Measurements from ENCODE around the gene ANKDD1B. TPM values are rescaled to one million over a fixed set of nuclear protein-coding genes. Genes with fewer than 3 reads are reported as not detected.

The ANKDD1B gene
- total and polyA plus RNA-seq, 2 of the 13 experiments (the other 11 are each of a cell fraction or from before 2014, with no cell fraction given): 0.12 to 0.27 TPM

DNA sequence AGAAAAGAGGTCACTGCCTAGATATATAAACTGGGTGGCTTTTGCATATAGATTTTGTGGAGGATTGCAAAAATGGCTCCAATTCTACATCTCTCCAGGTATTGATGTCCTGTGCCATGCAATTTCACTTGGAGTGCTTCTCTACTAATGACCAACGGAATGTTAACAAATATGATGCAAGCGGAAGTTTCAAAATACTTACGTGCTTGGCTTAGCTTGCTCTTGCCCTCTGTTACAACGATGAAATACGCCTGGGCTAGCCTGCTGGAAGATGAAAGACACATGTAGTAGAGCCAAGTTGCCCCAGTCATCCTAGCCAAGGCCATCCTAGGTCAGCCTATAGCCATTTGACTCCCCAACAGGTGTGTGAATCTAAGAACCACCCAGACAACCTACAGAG lies 109.6 kb downstream of the ANKDD1B start (continued):
- TF ChIP-seq ZNF292 (CRISPR knock-in tag; IDR thresholded peaks at IDR 0.05; ENCODE audit: borderline replicate concordance, low read depth) (peak; percentile 25; the same call in 1 of the 2 replicates), HNRNPH1 (optimal IDR thresholded peaks at IDR 0.05; ENCODE audit: low read depth, low read length) (no peak), KDM1A (CRISPR knock-in tag; IDR thresholded peaks at IDR 0.05) (peak; percentile 67; the same call in 1 of the 2 replicates), ZNF367 (CRISPR knock-in tag; IDR thresholded peaks at IDR 0.05; ENCODE audit: borderline replicate concordance) (no peak), ZFP1 (CRISPR knock-in tag; IDR thresholded peaks at IDR 0.05) (0 out of 2 replicates have a peak, but pooled peaks have one; percentile 35), RCOR2 (CRISPR knock-in tag; IDR thresholded peaks at IDR 0.05) (peak; percentile 60; the same call in 1 of the 2 replicates), HCFC1 (IDR thresholded peaks at IDR 0.05; ENCODE audit: low read depth, low read length) (no peak), SAP130 (CRISPR knock-in tag; IDR thresholded peaks at IDR 0.05; ENCODE audit: low read depth) (peak; percentile 80), SYNCRIP (IDR thresholded peaks at IDR 0.05; ENCODE audit: insufficient read depth, low read depth, low read length) (no peak), CEBPB (IDR thresholded peaks at IDR 0.05; ENCODE audit: borderline replicate concordance, low read depth, low read length) (peak; percentile 95), ARNT2 (CRISPR knock-in tag; IDR thresholded peaks at IDR 0.05; ENCODE audit: low read depth) (no peak), PAF1 (CRISPR knock-in tag; IDR thresholded peaks at IDR 0.05) (no peak), NFYB (CRISPR knock-in tag; IDR thresholded peaks at IDR 0.05) (no peak)
- TF ChIP-seq, protein P1, sequence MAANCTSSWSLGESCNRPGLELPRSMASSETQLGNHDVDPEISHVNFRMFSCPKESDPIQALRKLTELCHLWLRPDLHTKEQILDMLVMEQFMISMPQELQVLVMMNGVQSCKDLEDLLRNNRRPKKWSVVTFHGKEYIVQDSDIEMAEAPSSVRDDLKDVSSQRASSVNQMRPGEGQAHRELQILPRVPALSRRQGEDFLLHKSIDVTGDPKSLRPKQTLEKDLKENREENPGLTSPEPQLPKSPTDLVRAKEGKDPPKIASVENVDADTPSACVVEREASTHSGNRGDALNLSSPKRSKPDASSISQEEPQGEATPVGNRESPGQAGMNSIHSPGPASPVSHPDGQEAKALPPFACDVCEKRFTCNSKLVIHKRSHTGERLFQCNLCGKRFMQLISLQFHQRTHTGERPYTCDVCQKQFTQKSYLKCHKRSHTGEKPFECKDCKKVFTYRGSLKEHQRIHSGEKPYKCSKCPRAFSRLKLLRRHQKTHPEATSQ (CRISPR knock-in tag; IDR thresholded peaks at IDR 0.05; ENCODE audit: borderline replicate concordance): no peak
- TF ChIP-seq, protein P2, sequence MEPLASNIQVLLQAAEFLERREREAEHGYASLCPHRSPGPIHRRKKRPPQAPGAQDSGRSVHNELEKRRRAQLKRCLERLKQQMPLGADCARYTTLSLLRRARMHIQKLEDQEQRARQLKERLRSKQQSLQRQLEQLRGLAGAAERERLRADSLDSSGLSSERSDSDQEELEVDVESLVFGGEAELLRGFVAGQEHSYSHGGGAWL (CRISPR knock-in tag; IDR thresholded peaks at IDR 0.05): no peak
- TF ChIP-seq, protein P3, sequence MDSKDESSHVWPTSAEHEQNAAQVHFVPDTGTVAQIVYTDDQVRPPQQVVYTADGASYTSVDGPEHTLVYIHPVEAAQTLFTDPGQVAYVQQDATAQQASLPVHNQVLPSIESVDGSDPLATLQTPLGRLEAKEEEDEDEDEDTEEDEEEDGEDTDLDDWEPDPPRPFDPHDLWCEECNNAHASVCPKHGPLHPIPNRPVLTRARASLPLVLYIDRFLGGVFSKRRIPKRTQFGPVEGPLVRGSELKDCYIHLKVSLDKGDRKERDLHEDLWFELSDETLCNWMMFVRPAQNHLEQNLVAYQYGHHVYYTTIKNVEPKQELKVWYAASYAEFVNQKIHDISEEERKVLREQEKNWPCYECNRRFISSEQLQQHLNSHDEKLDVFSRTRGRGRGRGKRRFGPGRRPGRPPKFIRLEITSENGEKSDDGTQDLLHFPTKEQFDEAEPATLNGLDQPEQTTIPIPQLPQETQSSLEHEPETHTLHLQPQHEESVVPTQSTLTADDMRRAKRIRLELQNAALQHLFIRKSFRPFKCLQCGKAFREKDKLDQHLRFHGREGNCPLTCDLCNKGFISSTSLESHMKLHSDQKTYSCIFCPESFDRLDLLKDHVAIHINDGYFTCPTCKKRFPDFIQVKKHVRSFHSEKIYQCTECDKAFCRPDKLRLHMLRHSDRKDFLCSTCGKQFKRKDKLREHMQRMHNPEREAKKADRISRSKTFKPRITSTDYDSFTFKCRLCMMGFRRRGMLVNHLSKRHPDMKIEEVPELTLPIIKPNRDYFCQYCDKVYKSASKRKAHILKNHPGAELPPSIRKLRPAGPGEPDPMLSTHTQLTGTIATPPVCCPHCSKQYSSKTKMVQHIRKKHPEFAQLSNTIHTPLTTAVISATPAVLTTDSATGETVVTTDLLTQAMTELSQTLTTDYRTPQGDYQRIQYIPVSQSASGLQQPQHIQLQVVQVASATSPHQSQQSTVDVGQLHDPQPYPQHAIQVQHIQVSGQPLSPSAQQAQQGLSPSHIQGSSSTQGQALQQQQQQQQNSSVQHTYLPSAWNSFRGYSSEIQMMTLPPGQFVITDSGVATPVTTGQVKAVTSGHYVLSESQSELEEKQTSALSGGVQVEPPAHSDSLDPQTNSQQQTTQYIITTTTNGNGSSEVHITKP (CRISPR knock-in tag; IDR thresholded peaks at IDR 0.05; ENCODE audit: low read depth): no peak
- TF ChIP-seq, protein P4, sequence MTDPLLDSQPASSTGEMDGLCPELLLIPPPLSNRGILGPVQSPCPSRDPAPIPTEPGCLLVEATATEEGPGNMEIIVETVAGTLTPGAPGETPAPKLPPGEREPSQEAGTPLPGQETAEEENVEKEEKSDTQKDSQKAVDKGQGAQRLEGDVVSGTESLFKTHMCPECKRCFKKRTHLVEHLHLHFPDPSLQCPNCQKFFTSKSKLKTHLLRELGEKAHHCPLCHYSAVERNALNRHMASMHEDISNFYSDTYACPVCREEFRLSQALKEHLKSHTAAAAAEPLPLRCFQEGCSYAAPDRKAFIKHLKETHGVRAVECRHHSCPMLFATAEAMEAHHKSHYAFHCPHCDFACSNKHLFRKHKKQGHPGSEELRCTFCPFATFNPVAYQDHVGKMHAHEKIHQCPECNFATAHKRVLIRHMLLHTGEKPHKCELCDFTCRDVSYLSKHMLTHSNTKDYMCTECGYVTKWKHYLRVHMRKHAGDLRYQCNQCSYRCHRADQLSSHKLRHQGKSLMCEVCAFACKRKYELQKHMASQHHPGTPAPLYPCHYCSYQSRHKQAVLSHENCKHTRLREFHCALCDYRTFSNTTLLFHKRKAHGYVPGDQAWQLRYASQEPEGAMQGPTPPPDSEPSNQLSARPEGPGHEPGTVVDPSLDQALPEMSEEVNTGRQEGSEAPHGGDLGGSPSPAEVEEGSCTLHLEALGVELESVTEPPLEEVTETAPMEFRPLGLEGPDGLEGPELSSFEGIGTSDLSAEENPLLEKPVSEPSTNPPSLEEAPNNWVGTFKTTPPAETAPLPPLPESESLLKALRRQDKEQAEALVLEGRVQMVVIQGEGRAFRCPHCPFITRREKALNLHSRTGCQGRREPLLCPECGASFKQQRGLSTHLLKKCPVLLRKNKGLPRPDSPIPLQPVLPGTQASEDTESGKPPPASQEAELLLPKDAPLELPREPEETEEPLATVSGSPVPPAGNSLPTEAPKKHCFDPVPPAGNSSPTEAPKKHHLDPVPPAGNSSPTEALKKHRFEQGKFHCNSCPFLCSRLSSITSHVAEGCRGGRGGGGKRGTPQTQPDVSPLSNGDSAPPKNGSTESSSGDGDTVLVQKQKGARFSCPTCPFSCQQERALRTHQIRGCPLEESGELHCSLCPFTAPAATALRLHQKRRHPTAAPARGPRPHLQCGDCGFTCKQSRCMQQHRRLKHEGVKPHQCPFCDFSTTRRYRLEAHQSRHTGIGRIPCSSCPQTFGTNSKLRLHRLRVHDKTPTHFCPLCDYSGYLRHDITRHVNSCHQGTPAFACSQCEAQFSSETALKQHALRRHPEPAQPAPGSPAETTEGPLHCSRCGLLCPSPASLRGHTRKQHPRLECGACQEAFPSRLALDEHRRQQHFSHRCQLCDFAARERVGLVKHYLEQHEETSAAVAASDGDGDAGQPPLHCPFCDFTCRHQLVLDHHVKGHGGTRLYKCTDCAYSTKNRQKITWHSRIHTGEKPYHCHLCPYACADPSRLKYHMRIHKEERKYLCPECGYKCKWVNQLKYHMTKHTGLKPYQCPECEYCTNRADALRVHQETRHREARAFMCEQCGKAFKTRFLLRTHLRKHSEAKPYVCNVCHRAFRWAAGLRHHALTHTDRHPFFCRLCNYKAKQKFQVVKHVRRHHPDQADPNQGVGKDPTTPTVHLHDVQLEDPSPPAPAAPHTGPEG (CRISPR knock-in tag; IDR thresholded peaks at IDR 0.05): no peak
- TF ChIP-seq, protein P5, sequence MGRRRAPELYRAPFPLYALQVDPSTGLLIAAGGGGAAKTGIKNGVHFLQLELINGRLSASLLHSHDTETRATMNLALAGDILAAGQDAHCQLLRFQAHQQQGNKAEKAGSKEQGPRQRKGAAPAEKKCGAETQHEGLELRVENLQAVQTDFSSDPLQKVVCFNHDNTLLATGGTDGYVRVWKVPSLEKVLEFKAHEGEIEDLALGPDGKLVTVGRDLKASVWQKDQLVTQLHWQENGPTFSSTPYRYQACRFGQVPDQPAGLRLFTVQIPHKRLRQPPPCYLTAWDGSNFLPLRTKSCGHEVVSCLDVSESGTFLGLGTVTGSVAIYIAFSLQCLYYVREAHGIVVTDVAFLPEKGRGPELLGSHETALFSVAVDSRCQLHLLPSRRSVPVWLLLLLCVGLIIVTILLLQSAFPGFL (CRISPR knock-in tag; IDR thresholded peaks at IDR 0.05): no peak
